ENCODE results near the gene EZR. TPM values are rescaled to one million over a fixed set of nuclear protein-coding genes. Genes with fewer than 3 reads are reported as not detected.

EZR gene
- total RNA-seq, 1 experiment from 2014 or later: 1,402 TPM

- TF ChIP-seq FOSL1 (IDR thresholded peaks at IDR 0.05; ENCODE audit: low read depth) (no peak), SIN3A (IDR thresholded peaks at IDR 0.05; ENCODE audit: low read depth) (no peak), POLR2AphosphoS5 (IDR thresholded peaks at IDR 0.05; ENCODE audit: low read depth, low read length) (peak; percentile 50)
- RAD21 ChIA-PET (ENCODE audit: low non-redundant PET in 1 of 2, low total read pairs in 2 of 2, uncharacterized antibody in 2 of 2, unreplicated experiment in 2 of 2): no interaction called here
- no TSS peak for BruUV-seq (replicated peaks)
- Histone ChIP-seq H2AFZ (ENCODE audit: low read depth, low read length, poor library complexity, severe bottlenecking) (no peak overlapping the region), H3K4me3 (replicated peaks in 1 of 2; ENCODE audit: low read depth in 1 of 2, low read length in 2 of 2) (peak overlapping the region; percentile 47 to 48), H3K4me1 (ENCODE audit: control insufficient read depth in 1 of 2, insufficient read depth in 2 of 2, low read length in 2 of 2) (peaks cover 98 to 100% of the 10 kb centered on the region in 2 experiments), H3K4me2 (ENCODE audit: low read length) (peak overlapping the region; percentile 86), H3K27ac (ENCODE audit: low read depth, low read length) (peak overlapping the region; percentile 92; the same call in 1 of the 2 replicates), H3K36me3 (ENCODE audit: control insufficient read depth in 1 of 2, insufficient read depth in 2 of 2, low read length in 2 of 2) (peaks cover 24 to 65% of the 10 kb centered on the region in 2 experiments), H3K9me3 (ENCODE audit: control insufficient read depth in 1 of 2, insufficient read depth in 1 of 2, low read depth in 1 of 2, low read length in 2 of 2) (no peaks in the 10 kb centered on the region), H4K20me1 (ENCODE audit: insufficient read depth) (peaks cover 91% of the 10 kb centered on the region), H3K79me2 (ENCODE audit: insufficient read depth, low read length) (peaks cover 100% of the 10 kb centered on the region), H3K27me3 (ENCODE audit: insufficient read depth, low read length) (no peaks in the 10 kb centered on the region), H3K9ac (ENCODE audit: low read length) (peak overlapping the region; percentile 78), H3K9me2 (ENCODE audit: insufficient read depth) (no peaks in the 10 kb centered on the region)
- DNase-seq (ENCODE audit: low read depth, low spot score) (no peak), ATAC-seq (no peak)
- POLR2A ChIA-PET: interaction anchor here (1.2 to 9.1 kb wide), 5 partner anchors 9 to 123 kb away, joined by 4 to 83 read pairs (median 7); partner anchors contain the start of gene EZR
- CTCF ChIA-PET: interaction anchor here (1.5 to 3.1 kb wide), 2 partner anchors 120 to 324 kb away, joined by 4 to 15 read pairs; no protein-coding TSS in a partner anchor
- intact Hi-C loops (cut with micrococcal nuclease): no loop called here
Observed at GRCh38 chr6:158810155-158811095, 8.7 kb downstream of the EZR start.

GRCh38 chr6:158808941-158809678 lies 10.1 kb downstream of the EZR start:
- ATAC-seq: no peak
- ChIA-PET POLR2A (interaction anchor here (1.4 to 9.1 kb wide), 5 partner anchors 10 to 122 kb away, joined by 3 to 83 read pairs (median 4); partner anchors contain the start of gene EZR), CTCF (interaction anchor here (1.0 to 1.8 kb wide), 6 partner anchors 10 to 325 kb away, joined by 3 to 6 read pairs (median 4); no protein-coding TSS in a partner anchor), RAD21 (ENCODE audit: low non-redundant PET in 1 of 2, low total read pairs in 2 of 2, uncharacterized antibody in 2 of 2, unreplicated experiment in 2 of 2) (interaction anchor here in 1 of 2 experiments (0.6 kb wide), 1 partner anchor 20 kb away, joined by 4 read pairs; no protein-coding TSS in a partner anchor)
- no peaks in the 10 kb centered on the region for H3K27me3 ChIP-seq (ENCODE audit: insufficient read depth, low read length)
- H3K27ac ChIP-seq (ENCODE audit: low read depth, low read length): peak overlapping the region; percentile 92
- H3K4me3 ChIP-seq (replicated peaks in 1 of 2; ENCODE audit: low read depth in 1 of 2, low read length in 2 of 2): peak overlapping the region in 1 of 2 experiments; percentile 1; a peak in 1 of 4 replicates
- H3K9ac ChIP-seq (ENCODE audit: low read length): peak overlapping the region; percentile 78
- H2AFZ ChIP-seq (ENCODE audit: low read depth, low read length, poor library complexity, severe bottlenecking): no peak overlapping the region
- BruUV-seq (replicated peaks): no TSS peak
- DNase-seq (ENCODE audit: low read depth, low spot score): no peak
- H3K9me2 ChIP-seq (ENCODE audit: insufficient read depth): no peaks in the 10 kb centered on the region
- peaks cover 19 to 57% of the 10 kb centered on the region in 2 experiments for H3K36me3 ChIP-seq (ENCODE audit: control insufficient read depth in 1 of 2, insufficient read depth in 2 of 2, low read length in 2 of 2)
- peaks cover 100% of the 10 kb centered on the region for H3K79me2 ChIP-seq (ENCODE audit: insufficient read depth, low read length)
- intact Hi-C loops (cut with micrococcal nuclease): loop anchor here (5.0 to 10.0 kb wide), 2 partner anchors 108 to 306 kb away; no protein-coding TSS in a partner anchor
- TF ChIP-seq POLR2AphosphoS5 (IDR thresholded peaks at IDR 0.05; ENCODE audit: low read depth, low read length): peak; percentile 75
- no peak for TF ChIP-seq ZFX (IDR thresholded peaks at IDR 0.05)
- H4K20me1 ChIP-seq (ENCODE audit: insufficient read depth): peaks cover 86% of the 10 kb centered on the region
- peaks cover 95 to 98% of the 10 kb centered on the region in 2 experiments for H3K4me1 ChIP-seq (ENCODE audit: control insufficient read depth in 1 of 2, insufficient read depth in 2 of 2, low read length in 2 of 2)
- peak overlapping the region; percentile 86 for H3K4me2 ChIP-seq (ENCODE audit: low read length)
- no peaks in the 10 kb centered on the region for H3K9me3 ChIP-seq (ENCODE audit: control insufficient read depth in 1 of 2, insufficient read depth in 1 of 2, low read depth in 1 of 2, low read length in 2 of 2)

Measured in HCT116 (cell line).